ENCODE data around the gene RBM14.

RBM14 gene

DNA sequence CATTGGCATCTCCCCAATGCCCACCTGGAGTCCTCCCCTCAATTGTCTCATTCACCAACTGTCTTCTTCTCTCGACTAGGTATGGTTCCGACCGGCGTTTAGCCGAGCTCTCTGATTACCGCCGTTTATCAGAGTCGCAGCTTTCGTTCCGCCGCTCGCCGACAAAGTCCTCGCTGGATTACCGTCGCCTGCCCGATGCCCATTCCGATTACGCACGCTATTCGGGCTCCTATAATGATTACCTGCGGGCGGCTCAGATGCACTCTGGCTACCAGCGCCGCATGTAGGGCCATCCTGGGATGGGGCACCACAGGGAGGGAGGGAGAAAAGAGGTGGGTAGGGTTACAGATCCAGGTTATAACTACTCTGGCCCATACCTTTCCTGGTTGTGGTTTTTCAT, 10.0 kb downstream of the RBM14 start:
- no peak overlapping the region for H3K4me3 ChIP-seq (ENCODE audit: low read length)
- TF ChIP-seq, protein P1, sequence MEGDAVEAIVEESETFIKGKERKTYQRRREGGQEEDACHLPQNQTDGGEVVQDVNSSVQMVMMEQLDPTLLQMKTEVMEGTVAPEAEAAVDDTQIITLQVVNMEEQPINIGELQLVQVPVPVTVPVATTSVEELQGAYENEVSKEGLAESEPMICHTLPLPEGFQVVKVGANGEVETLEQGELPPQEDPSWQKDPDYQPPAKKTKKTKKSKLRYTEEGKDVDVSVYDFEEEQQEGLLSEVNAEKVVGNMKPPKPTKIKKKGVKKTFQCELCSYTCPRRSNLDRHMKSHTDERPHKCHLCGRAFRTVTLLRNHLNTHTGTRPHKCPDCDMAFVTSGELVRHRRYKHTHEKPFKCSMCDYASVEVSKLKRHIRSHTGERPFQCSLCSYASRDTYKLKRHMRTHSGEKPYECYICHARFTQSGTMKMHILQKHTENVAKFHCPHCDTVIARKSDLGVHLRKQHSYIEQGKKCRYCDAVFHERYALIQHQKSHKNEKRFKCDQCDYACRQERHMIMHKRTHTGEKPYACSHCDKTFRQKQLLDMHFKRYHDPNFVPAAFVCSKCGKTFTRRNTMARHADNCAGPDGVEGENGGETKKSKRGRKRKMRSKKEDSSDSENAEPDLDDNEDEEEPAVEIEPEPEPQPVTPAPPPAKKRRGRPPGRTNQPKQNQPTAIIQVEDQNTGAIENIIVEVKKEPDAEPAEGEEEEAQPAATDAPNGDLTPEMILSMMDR (conservative IDR thresholded peaks at IDR 0.05; ENCODE audit: low read depth, low read length), result no peak
- DNase-seq (ENCODE audit: low read depth), result no peak

DNA sequence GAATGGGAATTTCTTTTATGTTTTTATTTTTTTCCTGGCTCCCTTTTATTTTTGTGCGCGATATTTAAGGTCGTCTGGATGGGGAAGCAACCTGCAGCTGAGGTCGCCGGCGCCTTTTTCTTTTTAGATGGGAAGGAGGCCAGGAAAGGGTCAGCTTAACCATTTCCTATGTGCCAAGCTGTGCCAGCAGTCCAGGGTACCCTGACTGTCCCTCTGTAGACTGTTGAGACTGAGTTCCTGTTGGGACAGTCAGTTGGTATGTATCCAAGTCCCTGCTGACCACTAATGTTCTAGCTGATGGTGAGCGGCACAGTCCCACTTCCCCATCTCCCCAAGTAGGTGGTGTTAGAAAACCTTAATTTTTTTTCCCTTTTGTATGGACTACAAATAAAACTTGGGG, 10.5 kb downstream of the RBM14 start:
- DNase-seq (ENCODE audit: low read depth), result no peak
- no peak overlapping the region for H3K4me3 ChIP-seq (ENCODE audit: low read length)
- TF ChIP-seq, protein P1 (conservative IDR thresholded peaks at IDR 0.05; ENCODE audit: low read depth, low read length), result no peak

DNA sequence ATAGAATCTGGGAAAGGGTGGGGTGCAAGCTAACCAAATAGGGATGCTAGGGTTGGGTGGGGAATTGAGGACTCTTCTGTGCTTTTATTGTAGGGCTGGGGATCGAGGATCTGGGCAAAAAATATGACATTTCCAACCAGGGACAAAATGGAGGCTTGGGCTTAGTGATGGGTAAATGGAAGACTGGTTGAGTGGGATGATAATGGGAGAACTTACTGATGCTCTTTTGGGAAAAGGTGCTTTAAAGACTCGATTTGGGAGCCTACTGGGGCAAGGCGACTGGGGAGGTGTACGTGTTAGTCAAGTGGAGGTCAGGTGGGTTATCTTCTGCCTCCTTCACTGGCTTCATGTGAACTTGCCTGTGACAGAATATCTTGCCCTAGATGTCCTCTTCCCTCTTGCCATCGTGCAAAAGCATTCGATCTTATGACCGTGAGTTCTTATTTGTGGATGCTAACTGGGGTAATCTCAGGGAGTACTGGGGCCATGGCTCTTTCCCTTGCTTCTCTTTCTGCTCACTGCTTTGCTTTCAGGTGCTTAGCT, 11.7 kb downstream of the RBM14 start:
- no peak for DNase-seq (ENCODE audit: low read depth)
- TF ChIP-seq, protein P1 (conservative IDR thresholded peaks at IDR 0.05; ENCODE audit: low read depth, low read length), result no peak
- no peak overlapping the region for H3K4me3 ChIP-seq (ENCODE audit: low read length)

DNA sequence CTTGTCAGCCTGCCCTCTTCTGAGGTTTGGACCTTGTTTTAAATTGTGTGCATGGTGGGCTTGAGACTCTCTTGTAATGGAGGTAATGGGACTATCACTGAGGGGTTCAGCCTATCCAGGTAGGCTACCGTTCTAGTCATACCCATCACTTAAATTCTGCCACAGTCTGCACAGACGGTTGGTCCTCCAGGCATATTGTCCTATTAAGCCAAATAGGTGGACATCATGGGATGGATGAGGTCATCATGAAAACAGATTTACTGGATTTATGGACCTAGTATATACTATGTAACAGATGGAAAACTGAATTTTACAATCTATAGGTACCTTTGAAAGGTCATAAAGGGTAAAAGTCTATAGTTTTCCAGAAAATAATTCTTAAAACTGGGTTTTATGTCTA, 12.9 kb downstream of the RBM14 start:
- no peak for DNase-seq (ENCODE audit: low read depth)
- TF ChIP-seq, protein P1 (conservative IDR thresholded peaks at IDR 0.05; ENCODE audit: low read depth, low read length), result no peak
- no peak overlapping the region for H3K4me3 ChIP-seq (ENCODE audit: low read length)

DNA sequence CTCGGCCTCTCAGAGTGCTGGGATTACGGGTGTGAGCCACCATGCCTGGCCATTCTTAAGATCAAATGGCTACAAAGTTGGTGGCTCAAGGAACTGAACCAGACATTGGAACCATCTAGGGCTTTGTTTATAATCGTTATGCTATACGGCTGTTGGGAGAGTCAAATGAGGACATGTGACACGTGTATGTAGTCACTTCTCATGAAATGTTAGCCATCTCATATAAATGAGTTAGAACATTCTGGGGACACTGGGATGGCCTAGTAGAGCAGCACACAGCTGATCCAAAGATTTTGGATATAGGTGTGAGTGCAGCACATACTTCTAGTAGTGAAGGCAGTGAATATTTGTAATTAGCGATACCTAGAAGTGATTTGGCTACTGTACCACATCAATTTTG, 15.5 kb downstream of the RBM14 start:
- TF ChIP-seq, protein P1 (conservative IDR thresholded peaks at IDR 0.05; ENCODE audit: low read depth, low read length), result no peak
- DNase-seq (ENCODE audit: low read depth), result no peak
- no peak overlapping the region for H3K4me3 ChIP-seq (ENCODE audit: low read length)

DNA sequence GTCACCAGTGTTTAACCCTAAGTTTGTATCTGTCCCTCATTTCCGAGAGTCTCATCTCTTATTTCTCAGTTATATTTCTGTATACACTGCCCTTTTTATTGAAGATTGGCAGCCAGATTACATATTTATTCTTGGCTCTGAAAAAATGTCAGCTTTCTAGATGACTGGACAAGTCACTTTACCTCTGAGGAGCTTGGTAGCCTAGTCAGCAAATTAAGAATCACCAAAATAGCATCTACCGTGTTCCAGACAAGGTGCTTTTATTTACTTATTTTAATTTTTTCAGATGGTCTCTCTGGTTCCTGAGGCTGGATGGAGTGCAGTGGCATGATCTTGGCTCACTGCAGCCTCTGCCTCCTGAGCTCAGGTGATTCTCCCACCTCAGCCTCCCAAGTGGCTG, 16.5 kb downstream of the RBM14 start:
- TF ChIP-seq, protein P1 (conservative IDR thresholded peaks at IDR 0.05; ENCODE audit: low read depth, low read length), result no peak
- H3K4me3 ChIP-seq (ENCODE audit: low read length), result no peak overlapping the region
- DNase-seq (ENCODE audit: low read depth), result no peak

DNA sequence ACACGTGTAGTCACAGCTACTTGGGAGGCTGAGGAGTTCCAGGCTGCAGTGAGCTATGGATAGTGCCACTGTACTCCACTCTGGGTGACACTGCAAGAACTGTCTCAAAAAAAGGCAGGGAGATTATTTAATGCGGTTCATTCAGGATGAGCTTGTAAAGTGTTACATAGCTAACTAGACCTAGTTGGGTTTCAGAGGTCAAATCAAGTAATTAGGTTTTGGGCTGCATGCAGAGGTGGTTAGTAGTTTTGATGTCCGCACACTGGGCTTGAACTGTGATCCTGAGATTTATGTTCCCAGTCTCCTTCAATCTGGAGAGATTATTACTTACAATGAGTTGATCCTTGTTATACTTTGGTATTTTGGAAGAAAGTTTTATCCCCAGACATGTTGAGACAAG, 20.0 kb downstream of the RBM14 start:
- TF ChIP-seq, protein P1 (conservative IDR thresholded peaks at IDR 0.05; ENCODE audit: low read depth, low read length), result no peak
- no peak overlapping the region for H3K4me3 ChIP-seq (ENCODE audit: low read length)

More for the DNA sequence above, 20.0 kb downstream of the RBM14 start:
- no peak for DNase-seq (ENCODE audit: low read depth)

Measured in retinal pigment epithelial cell (primary cell).